GM21723 (cell line): ENCODE data around the gene ZNF143.
A peak's percentile ranks its signal among the peaks of the same experiment; 100 is the strongest.
"Not testable (repeated sequence)": the region's sequence is repeated elsewhere in the genome, so short reads cannot be mapped to it uniquely, and the experiment has no call there.

Source experiments
- ATAC-seq: cut with Tn5 transposase; IDR thresholded peaks from one replicate; pipeline ENCODE4 v1.9.1; 2021; ENCODE audit warnings: mild to moderate bottlenecking, moderate library complexity; ENCODE audit not compliant: unreplicated experiment

The ZNF143 gene

DNA sequence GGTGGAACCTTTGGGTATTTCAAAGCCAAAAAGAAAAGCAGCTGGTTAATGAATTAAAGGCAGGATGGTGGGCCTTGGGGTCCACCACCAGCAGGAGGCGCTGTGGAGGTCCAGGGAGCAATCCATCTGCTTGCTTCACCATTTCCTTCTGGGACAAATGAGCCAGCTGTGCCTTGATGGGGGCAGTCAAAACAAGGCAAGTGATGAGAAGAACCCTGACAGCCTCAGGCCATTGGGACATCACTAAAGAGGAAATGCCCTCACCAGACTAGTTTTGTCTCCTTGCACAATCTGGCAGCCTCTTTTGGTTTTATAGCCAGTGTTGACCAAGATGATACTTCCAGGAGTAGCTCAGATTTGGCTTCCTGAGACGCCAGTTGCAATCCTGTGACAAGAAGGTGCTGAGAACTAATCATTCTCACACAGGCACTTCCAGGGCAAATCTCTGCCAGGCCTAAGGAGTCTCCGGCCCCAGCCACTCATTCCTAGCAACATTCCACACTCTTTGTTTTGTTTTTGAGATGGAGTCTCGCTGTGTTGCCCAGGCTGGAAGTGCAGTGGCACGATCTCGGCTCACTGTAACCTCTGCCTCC is 74.5 kb downstream of the ZNF143 start:
- ATAC-seq = no peak

DNA sequence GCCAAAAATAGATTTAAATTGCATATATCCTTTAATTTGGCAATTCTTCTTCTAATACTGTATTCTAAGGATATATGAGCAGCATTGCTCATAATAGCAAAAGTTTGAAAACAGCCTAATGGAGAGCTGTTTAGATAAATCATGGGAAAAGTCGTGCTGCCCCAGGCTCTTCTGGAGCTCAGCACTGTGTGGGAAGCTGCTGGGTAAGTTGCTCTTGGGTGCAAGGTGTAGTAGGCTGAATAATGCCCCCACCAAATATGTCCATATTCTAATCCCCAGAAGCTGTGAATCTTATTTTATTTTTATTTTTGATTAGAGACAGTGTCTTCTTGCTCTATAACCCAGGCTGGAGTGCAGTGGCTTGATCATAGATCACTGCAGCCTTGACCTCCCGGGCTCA is 77.7 kb downstream of the ZNF143 start:
- no peak for ATAC-seq

DNA sequence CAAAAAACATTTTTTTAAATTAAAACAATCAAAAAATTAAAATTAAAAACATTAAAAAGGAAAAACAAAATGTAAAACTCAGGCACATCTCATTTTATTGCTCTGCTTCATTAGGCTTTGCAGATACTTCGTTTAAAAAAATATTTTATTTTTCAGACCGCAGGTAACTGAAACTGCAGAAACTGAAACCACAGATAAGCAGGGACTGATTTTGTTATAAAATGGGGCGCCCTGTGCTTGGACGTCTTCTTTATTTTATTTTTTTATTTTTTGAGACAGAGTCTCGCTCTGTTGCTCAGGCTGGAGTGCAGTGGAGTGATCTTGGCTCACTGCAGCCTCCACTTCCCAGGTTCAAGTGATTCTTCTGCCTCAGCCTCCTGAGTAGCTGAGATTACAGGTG is 88.4 kb downstream of the ZNF143 start:
- not testable (repeated sequence) for ATAC-seq

DNA sequence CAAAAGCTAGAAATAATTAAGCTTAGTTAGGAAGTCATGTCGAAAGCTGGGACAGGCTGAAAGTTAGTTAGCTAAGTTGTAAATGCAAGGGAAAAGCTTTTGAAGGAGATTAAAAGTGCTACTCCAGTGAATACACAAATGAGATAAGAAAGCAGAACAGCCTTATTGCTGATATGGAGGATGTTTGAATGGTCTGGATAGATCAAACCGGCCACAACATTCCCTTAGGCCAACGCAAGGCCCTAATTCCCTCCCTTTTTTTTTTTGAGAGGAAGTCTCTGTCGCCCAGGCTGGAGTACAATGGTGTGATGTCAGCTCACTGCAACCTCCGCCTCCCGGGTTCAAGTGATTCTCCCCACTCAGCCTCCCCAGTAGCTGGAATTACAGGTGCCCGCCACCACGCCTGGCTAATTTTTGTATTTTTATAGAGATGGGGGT is 89.4 kb downstream of the ZNF143 start:
- no peak for ATAC-seq

DNA sequence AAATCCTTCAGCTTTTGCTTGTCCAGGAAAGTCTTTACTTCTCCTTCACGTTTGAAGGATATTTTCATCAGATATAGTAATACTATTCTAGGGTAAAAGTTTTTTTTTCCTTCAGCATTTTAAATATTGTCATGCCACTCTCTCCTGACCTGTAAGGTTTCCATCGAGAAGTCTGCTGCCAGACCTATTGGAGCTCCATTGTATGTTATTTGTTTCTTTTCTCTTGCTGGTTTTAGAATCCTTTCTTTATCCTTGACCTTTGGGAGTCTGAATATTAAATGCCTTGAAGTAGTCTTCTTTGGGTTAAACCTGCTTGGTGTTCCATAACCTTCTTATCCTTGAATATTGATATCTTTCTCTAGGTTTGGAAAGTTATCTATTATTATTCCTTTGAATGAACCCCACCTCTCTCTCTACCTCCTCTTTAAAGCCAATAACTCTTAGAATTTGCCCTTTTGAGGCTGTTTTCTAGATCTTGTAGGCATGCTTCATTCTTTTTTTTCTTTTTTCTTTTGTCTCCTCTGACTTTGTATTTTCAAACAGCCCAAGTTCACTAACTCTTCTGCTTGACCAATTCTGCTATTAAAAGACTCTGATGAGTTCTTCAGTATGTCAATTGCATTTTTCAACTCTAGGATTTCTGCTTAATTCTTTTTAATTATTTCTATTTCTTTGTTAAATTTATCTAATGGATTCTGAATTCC is 100.6 kb downstream of the ZNF143 start:
- no peak for ATAC-seq

DNA sequence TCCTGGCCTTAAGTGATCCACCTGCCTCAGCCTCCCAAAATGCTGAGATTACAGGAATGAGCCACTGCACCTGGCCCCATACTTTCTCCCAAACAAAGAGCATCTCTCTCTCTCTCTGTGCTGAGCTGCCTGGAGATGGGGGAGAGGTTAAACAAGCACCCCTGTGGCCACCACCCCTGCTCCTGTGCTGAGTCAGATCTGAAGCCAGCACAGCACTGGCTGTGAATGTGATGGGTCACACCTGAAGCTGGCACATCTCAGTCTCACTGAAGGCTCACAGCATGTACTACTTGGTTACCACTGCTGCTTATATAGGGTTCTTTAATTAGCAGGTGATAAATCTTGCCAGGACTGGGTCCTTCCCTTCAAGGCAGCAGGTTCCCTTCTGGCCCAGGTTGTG is 101.9 kb downstream of the ZNF143 start:
- no peak for ATAC-seq

DNA sequence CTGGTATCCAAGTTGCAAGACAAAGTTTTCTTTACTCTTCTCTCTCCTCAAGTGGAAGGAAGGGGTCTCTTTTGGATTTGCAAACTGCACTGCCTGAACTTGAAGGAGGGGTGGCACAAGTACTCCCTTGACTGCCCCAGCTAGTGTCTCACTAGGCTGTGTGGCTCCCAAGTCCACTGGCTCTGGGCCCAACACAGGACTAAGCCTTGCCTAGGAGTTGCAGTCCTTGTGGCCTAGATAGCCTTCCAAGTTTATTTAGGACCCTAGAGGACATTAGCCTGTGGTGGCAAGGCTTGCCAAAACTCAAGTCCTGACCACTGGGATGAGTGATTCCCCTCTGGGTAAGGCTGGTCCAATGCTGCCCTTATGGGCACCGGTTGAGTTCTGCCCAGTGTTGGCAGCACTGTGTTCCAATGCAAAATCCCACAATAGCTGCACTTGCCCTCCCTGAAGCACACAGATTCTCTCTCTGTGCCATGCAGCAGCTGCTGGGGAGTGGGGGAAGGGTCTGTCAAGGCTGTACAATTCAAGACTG is 102.5 kb downstream of the ZNF143 start:
- ATAC-seq = no peak

DNA sequence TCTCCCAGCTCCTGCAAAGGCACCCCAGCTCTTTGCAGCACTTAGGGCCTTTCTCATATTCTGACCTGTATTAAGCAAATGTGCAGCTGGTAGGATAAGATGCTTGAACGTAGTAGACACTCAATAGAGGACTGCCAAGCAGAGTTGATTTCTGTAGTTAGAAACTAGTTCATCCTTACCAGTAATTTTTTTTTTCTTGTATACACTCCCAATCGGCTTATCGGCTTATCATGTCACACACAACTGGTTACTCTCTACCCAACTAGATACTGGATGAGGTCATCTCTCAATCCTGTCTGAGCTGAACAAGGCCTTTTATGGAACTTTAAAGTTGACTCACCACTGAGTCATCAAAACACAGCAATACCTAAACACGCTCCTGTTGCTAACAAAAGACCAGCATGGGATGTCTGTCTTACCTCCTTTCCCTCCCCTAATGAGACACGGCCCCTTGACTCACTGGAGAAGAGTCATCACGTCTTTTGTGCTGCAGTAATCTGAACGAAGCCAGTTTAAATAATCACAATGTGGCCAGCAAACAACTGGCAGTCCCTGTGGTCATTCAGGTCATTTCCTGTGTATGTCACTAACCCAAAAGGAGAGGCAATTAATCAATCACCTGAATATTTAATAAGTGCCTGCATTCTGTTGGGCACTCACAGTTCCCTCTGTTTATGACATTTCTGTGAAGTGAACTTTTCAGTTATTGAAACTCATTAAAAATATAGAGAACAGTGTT is 105.2 kb downstream of the ZNF143 start:
- peak; percentile 91 for ATAC-seq

DNA sequence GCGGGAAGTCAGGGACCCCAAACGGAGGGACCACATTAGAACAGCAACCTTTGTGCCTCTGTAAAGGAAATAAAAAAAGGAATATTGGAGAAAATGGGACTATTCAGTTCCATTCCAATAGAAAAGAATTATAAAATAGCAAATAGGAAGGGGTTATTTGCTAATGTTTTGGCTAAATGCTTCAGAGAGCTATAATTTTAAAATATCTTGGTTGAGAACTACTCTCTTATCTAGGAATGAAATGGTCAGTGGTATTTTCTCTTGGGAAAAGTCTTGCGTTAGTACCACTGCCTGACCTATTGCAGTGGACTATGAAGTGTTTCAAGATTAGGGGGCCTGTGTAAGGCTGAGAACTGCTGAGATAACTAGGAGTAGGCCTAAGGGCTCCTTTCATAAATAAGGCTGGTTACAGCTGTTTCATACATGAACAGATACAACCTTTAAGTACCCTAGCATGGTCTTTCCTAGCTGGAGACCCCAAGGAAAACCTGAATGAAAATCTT is 105.8 kb downstream of the ZNF143 start:
- no peak for ATAC-seq

DNA sequence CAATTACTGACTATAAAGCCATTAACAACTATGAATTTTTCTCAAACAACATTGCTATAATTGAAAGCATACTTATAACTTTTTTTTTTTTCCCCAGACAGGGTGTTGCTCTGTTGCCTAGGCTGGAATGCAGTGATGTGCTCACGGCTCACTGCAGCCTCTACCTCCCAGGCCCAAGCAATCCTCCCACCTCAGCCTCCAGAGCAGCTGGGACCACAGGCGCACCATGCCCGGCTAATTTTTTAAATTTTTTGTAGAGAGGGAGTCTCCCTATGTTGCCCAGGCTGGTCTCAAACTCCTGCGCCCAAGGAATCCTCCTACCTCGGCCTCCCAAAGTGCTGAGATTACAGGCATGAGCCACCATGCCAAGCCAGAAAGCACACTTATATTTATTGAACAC is 106.6 kb downstream of the ZNF143 start:
- no peak for ATAC-seq

DNA sequence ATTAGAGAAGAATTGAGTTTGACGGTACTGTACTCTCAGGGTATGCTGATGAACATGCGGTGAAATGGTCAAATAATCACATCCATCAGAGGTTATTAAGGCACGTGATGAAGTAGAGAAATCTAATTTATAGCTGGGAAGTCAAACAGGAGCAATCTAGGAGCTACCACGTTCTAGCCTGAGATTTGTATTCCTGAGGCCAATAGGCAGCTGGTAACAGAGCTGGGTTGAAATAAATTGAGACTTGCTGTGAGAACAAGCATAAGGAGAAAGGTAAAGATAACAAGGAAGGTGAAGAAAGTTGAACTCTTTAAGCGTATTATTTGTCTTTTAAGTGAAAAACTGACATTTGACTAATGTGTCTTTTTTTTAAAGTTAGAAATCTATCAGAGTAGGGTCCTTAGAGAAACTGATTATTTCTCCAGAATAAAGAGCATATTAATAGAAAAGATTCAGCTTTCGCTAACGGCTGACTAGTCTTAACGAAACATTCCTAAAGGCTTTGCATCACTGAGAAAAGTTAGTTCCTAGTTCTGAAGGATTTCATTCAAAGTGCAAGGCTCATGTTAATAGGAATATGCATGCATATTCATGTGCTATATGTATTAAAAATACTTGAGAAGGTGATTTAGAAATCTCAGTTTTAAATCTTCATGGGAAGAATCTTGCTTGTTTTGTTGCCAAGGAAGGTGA is 107.5 kb downstream of the ZNF143 start:
- ATAC-seq = no peak

DNA sequence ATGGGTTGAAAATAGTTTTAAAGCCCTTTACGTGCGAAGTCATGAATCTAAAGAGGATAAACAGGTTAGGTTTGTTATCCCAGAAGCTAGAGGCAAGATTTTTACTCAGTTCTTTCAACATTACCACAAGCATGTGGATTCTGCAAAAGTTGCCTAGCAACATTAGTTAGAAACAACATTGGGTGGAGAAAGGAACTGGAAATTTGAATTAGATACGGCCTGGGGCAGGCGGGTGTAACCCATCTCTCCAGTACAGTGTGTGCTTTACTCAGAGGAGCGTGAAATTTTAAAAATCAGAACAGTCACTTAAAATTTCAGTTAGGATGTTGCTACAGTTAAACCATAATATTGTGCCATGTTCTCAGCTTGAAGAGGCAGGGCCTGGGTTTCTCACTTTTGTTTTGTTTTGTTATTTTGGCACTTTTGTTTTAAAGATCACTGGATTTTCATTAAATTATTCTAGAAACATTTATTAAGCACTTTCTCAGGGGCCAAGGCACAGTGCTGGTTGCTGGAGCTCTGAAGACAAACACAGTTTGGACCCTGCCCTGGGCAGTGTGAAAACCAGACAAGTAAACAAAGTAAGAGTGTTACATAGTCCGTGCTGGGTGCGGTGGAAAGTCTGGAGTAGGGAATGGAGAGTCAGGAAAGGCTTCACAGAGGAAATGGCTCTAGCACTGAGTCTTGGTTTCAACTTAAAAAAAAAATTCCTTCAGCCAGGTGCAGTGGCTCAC is 108.2 kb downstream of the ZNF143 start:
- ATAC-seq = no peak

DNA sequence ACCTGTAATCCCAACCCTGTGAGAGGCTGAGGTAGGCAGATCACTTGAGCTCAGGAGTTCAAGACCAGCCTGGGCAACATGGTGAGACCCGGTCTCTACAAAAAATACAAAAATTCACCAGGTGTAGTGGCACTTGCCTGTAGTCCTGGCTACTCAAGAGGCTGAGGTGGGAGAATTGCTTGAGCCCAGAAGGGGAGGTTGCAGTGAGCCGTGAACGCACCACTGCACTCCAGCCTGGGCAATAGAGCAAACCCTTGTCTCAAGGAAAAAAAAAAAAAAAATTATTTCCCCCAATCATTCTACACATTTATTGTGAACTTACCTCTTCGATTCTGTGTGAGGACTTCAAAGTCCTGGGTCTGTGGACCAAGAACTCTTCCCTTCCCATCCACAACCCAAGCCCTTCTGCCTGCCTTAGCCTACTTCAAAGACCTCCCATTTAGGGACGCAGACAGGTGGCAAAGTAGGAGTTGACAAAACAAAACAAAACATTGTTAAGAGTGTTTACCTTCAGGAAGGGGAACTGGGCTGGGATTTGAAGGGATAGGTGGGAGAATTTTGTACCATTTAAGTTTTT is 108.9 kb downstream of the ZNF143 start:
- no peak for ATAC-seq

DNA sequence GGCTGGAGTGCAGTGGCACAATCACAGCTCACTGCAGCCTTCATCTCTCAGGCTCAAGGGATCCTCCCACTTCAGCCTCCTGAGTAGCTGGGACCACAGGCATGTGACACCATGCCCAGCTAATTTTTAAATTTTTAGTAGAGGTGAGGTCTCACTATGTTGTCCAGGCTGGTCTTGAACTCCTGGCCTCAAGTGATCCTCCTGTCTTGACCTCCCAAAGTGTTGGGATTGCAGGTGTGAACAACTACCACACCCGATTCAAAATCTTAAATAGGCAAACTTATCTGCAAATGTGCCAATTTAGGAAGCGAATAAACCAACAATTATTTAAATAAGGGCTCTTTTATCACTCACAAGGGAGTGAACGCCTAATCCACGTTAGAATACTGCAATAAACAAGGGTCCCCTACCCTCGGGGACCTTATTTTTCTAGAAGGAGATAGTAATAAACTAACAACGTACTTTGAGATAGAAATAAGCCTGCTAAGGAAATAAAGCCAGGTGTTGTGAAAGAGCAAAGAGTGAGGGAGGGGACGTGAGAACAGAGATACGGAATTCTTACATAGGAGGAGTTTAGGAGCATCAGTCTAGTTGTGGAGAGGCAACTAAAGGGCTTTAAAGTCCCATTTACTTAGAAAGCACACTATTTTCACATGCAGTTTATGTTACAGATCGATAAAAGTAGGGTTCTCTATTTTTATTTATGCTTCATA is 109.7 kb downstream of the ZNF143 start:
- no peak for ATAC-seq

DNA sequence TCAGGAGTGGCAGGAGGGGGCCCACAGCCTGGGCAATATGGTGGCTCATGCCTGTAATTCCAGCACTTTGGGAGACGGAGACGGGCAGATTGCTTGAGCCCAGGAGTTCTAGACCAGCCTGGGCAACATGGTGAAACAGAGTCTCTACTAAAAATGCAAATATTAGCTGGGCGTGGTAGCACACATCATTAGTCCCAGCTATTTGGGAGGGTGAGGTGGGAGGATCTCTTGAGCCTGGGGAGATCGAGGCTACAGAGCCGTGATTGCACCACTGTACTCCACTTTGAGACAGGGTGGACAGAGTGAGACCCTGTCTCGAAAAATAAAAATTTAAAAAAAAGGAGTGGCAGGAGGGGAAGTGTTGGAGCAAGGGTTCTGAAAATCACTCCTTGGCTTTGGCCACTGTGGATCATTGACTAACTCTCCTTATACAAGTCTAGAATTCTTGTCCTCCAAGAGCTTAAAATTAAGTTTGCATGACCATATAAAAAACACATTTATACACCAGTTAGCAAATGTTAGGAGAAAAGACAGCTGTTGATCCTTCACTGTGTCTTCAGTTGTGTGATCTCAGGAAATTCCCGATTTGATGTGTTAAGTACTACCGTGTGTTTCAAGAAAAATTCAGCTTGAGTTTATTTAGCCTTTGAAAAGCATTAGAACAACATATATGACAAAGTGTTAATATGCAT is 110.4 kb downstream of the ZNF143 start:
- ATAC-seq = no peak

DNA sequence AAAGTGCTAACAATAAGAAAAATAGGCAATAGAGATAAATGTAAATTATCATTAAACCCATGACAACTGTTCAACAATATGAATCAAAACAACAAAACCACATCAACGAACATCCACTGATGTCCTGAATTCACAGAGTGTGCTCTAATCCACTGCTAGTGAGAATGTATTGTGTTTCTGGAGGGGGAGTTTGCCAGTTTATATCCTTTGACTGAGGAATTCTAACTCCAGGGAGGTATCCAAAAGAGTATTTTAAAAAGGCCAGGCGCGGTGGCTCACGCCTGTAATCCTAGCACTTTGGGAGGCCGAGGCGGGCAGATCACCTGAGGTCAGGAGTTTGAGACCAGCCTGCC is 110.9 kb downstream of the ZNF143 start:
- ATAC-seq = no peak

DNA sequence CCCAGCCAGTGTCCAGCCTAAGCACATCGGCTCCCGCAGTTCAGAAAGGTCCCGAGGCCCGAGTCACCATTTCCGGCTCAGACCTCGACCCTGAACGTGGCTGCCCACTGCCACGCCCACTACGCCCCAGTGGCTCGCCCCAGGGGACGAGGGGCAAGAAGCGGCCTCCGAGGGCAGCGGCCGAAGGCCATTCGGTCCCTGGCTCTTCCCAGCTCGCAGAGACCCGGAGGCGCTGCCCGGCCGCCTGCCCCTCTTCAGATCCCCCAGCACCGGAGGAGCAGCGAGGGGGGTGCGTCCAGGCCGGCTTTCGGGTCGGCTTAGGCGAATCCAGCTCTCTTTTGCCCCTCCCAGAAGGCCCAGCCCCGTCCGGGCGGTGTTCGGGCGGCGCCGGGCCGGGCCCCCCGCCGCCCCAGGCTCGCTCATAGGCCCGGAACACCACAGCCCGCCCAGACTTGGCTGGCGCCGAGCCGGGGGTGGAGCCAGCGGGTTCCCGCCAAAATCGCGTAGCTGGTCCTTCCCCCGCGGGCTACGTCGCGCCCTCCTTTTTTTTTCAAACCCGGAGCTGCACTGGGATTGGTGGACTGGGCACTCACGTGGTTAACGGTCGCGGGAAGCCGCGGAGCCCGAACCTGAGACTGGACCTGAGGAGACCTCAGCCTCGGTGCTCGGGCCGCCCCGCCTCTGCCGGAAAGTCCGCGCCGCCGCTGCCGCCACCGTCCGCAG is 112.4 kb downstream of the ZNF143 start, which contains the start of gene WEE1:
Gene WEE1, plus strand, starts transcription at position 619 of the 723 bp plus-strand sequence. CDS start 264 bp downstream, outside the sequence.
- peak; percentile 86 for ATAC-seq
